Ishikawa (cell line): ENCODE data around the gene SSR4.

ENCODE experiments used
- CEBPB ChIP-seq: IDR thresholded peaks from 2 replicates; pipeline ENCODE4 v1.6.1; 2012
- CREB1 ChIP-seq: IDR thresholded peaks from 2 replicates; pipeline ENCODE4 v1.6.1; 2012; ENCODE audit warnings: low read depth
- EGR1 ChIP-seq: IDR thresholded peaks from 2 replicates; pipeline ENCODE4 v1.6.1; 2012
- EP300 ChIP-seq: IDR thresholded peaks from 2 replicates; pipeline ENCODE4 v1.6.1; 2012; ENCODE audit warnings: borderline replicate concordance
- FOXM1 ChIP-seq: IDR thresholded peaks from 2 replicates; pipeline ENCODE4 v1.6.1; 2012; ENCODE audit warnings: low read depth, borderline replicate concordance
- NFIC ChIP-seq: IDR thresholded peaks from 2 replicates; pipeline ENCODE4 v1.6.1; 2012
- RAD21 ChIP-seq: IDR thresholded peaks from 2 replicates; pipeline ENCODE4 v1.6.1; 2012; ENCODE audit warnings: low read depth
- TAF1 ChIP-seq: IDR thresholded peaks from 2 replicates; pipeline ENCODE4 v1.6.1; 2012; ENCODE audit warnings: low read depth, mild to moderate bottlenecking
- TCF12 ChIP-seq: IDR thresholded peaks from 2 replicates; pipeline ENCODE4 v1.6.1; 2012; ENCODE audit warnings: low read depth
- TEAD4 ChIP-seq: IDR thresholded peaks from 2 replicates; pipeline ENCODE4 v1.6.1; 2012
- YY1 ChIP-seq: IDR thresholded peaks from 2 replicates; pipeline ENCODE4 v1.6.1; 2012; ENCODE audit warnings: low read depth
- ZBTB7A ChIP-seq: IDR thresholded peaks from 2 replicates; pipeline ENCODE4 v1.6.1; 2012; ENCODE audit warnings: low read depth
- TF ChIP-seq, protein P1 (sequence below): IDR thresholded peaks from 2 replicates; pipeline ENCODE4 v1.6.1; 2012; ENCODE audit warnings: low read depth, mild to moderate bottlenecking
- TF ChIP-seq, protein P2 (sequence below): IDR thresholded peaks from 2 replicates; pipeline ENCODE4 v1.6.1; 2012

DNA sequence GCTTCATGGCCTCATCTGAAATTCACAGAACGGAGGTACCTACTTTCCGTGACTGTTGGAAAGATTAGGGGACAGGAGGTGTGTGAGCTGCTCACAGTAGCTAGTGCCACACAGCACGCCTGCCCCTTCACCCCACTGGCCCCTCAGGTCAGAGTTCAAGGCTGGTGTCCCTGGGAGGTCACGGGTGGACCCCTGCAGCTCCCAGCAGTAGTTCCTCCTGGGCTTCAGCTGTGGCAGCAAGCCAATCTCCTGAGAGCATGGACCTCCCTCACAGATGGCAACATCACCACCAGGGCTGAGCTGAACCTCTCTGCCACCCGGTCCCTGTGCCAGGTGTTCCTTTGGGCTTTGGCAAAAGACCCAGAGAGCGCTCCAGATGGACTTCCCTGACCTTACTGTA, 2.1 kb upstream of the SSR4 start:
- no peak for TF ChIP-seq EP300
- TF ChIP-seq YY1, result no peak
- TF ChIP-seq CREB1, result no peak
- TF ChIP-seq, protein P1, sequence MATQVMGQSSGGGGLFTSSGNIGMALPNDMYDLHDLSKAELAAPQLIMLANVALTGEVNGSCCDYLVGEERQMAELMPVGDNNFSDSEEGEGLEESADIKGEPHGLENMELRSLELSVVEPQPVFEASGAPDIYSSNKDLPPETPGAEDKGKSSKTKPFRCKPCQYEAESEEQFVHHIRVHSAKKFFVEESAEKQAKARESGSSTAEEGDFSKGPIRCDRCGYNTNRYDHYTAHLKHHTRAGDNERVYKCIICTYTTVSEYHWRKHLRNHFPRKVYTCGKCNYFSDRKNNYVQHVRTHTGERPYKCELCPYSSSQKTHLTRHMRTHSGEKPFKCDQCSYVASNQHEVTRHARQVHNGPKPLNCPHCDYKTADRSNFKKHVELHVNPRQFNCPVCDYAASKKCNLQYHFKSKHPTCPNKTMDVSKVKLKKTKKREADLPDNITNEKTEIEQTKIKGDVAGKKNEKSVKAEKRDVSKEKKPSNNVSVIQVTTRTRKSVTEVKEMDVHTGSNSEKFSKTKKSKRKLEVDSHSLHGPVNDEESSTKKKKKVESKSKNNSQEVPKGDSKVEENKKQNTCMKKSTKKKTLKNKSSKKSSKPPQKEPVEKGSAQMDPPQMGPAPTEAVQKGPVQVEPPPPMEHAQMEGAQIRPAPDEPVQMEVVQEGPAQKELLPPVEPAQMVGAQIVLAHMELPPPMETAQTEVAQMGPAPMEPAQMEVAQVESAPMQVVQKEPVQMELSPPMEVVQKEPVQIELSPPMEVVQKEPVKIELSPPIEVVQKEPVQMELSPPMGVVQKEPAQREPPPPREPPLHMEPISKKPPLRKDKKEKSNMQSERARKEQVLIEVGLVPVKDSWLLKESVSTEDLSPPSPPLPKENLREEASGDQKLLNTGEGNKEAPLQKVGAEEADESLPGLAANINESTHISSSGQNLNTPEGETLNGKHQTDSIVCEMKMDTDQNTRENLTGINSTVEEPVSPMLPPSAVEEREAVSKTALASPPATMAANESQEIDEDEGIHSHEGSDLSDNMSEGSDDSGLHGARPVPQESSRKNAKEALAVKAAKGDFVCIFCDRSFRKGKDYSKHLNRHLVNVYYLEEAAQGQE, result no peak
- no peak for TF ChIP-seq RAD21
- TF ChIP-seq EGR1, result no peak
- no peak for TF ChIP-seq TAF1
- no peak for TF ChIP-seq TEAD4
- TF ChIP-seq TCF12, result no peak
- TF ChIP-seq FOXM1, result no peak
- no peak for TF ChIP-seq CEBPB
- no peak for TF ChIP-seq NFIC
- TF ChIP-seq, protein P2, sequence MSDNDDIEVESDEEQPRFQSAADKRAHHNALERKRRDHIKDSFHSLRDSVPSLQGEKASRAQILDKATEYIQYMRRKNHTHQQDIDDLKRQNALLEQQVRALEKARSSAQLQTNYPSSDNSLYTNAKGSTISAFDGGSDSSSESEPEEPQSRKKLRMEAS, result no peak
- no peak for TF ChIP-seq ZBTB7A
